Bronchial epithelial cell (primary cell): ENCODE results near the gene CAMK2D. TPM values are rescaled to one million over a fixed set of nuclear protein-coding genes. Genes with fewer than 3 reads are reported as not detected.
A peak's percentile ranks its signal among the peaks of the same experiment; 100 is the strongest.

ENCODE experiments used
- DNase-seq: peaks from one replicate; pipeline ENCODE4 v3.0.0-alpha.2; 2010; ENCODE audit warnings: low read depth
- FAIRE-seq: peaks from 2 replicates; lab custom pipeline; 2011; peaks lifted over from hg19 to GRCh38; lab: Jason Lieb, UNC
- H3K27me3 ChIP-seq: 2 replicates; pipeline ENCODE4 v1.5.1; 2011; ENCODE audit warnings: low read length; ENCODE audit not compliant: control insufficient read depth, insufficient read depth
- H3K36me3 ChIP-seq: 2 replicates; pipeline ENCODE4 v1.5.1; 2011; ENCODE audit warnings: low read length; ENCODE audit not compliant: control insufficient read depth, insufficient read depth
- H3K4me3 ChIP-seq: 2 replicates; pipeline ENCODE4 v1.5.1; 2011; ENCODE audit warnings: mild to moderate bottlenecking, low read depth, low read length, control low read depth
- CTCF ChIP-seq: IDR thresholded peaks from 2 replicates; pipeline ENCODE4 v1.5.1; 2011; ENCODE audit warnings: mild to moderate bottlenecking, moderate library complexity, low read length, control low read depth, inconsistent platforms; ENCODE audit not compliant: insufficient read depth, severe bottlenecking
- total RNA-seq: library from RNA; depleted of rRNA; stranded (reverse); fragments of >200 nt; gene quantifications from 2 replicates; pipeline ENCODE4 v1.2.1, GENCODE V29; 2014

The CAMK2D gene
- total RNA-seq, 1 donor from 2014 or later = 50.8 TPM

GRCh38 chr4:113758372-113758771, 3.2 kb downstream of the CAMK2D start:
- Histone ChIP-seq H3K4me3 (no peak overlapping the region), H3K27me3 (no peaks in the 10 kb centered on the region), H3K36me3 (no peaks in the 10 kb centered on the region)
- no peak for FAIRE-seq
- TF ChIP-seq CTCF = no peak
- no peak for DNase-seq

- FAIRE-seq = no peak
- no peak for DNase-seq
- no peaks in the 10 kb centered on the region for H3K27me3 ChIP-seq
- no peaks in the 10 kb centered on the region for H3K36me3 ChIP-seq
- H3K4me3 ChIP-seq = no peak overlapping the region
- TF ChIP-seq CTCF = no peak
Measured at GRCh38 chr4:113757486-113757885, 4.1 kb downstream of the CAMK2D start.

- Histone ChIP-seq H3K4me3 (no peak overlapping the region), H3K36me3 (no peaks in the 10 kb centered on the region), H3K27me3 (no peaks in the 10 kb centered on the region)
- DNase-seq (peak; percentile 79), FAIRE-seq (no peak)
- TF ChIP-seq CTCF = no peak
Measured at GRCh38 chr4:113756005-113756410, 5.5 kb downstream of the CAMK2D start.

GRCh38 chr4:113750734-113751133, 10.8 kb downstream of the CAMK2D start:
- Histone ChIP-seq H3K36me3 (no peaks in the 10 kb centered on the region), H3K27me3 (no peaks in the 10 kb centered on the region), H3K4me3 (no peak overlapping the region)
- no peak for FAIRE-seq
- TF ChIP-seq CTCF = no peak
- DNase-seq = no peak

GRCh38 chr4:113750296-113750695, 11.2 kb downstream of the CAMK2D start:
- no peaks in the 10 kb centered on the region for H3K27me3 ChIP-seq
- FAIRE-seq (peak; percentile 66), DNase-seq (no peak)
- no peaks in the 10 kb centered on the region for H3K36me3 ChIP-seq
- TF ChIP-seq CTCF = no peak
- no peak overlapping the region for H3K4me3 ChIP-seq

- H3K4me3 ChIP-seq = no peak overlapping the region
- DNase-seq (no peak), FAIRE-seq (no peak)
- no peaks in the 10 kb centered on the region for H3K36me3 ChIP-seq
- TF ChIP-seq CTCF = no peak
- H3K27me3 ChIP-seq = no peaks in the 10 kb centered on the region
Measured at GRCh38 chr4:113749178-113749577, 12.4 kb downstream of the CAMK2D start.
